HG03045 (cell line): ENCODE measurements around the gene CEP72.
"Not testable (repeated sequence)": the region's sequence is repeated elsewhere in the genome, so short reads cannot be mapped to it uniquely, and the experiment has no call there.

Experiments used
- ATAC-seq: cut with Tn5 transposase; IDR thresholded peaks from one replicate; pipeline ENCODE4 v1.9.1; 2021; ENCODE audit warnings: mild to moderate bottlenecking, moderate library complexity; ENCODE audit not compliant: unreplicated experiment

CEP72 gene

DNA sequence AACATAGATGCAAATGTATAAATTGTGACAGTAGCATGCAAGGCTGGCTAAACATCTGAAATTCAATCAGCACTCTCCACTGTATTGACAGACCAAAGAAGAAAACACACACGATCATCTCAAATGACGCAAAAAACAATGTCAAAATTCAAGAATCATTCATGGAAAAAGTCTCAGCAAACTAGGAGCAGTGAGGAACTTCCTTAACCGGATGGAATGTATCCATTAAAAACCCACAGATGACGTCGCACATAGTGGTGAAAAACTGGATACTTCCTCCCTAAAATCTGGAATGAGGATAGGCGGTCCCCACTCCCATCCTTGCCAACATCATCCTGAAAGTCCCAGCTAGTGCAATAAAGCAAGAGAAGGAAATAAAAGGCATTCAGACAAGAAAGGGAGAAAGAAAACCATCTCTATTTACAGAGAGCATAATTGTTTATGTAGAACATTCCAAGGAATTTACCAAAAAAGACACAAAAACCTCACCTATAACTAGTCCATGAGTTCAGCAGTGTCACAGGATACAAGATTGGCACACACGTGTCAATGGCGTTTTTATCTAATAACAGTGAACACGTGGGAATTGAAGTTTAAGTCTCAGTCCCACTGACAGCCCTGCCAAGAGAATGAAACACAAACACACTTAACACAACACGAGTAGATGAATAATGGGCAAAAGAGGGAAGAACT lies 14.1 kb upstream of the CEP72 start:
- no peak for ATAC-seq

DNA sequence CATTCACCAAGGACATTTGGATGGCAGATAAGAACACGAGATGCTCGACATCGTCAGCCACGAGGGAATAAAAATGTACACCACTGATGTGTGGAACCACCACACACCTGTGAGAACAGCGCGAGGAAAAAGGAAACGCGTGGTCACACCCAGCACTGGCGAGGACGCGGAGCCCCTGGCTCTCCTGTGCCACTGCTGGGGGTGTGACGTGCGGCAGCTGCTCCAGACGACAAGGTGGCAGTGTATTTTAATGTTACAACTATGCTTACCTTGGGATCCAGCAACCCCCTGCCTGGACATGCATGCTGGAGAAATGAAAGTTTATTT lies 13.6 kb upstream of the CEP72 start:
- ATAC-seq: no peak

DNA sequence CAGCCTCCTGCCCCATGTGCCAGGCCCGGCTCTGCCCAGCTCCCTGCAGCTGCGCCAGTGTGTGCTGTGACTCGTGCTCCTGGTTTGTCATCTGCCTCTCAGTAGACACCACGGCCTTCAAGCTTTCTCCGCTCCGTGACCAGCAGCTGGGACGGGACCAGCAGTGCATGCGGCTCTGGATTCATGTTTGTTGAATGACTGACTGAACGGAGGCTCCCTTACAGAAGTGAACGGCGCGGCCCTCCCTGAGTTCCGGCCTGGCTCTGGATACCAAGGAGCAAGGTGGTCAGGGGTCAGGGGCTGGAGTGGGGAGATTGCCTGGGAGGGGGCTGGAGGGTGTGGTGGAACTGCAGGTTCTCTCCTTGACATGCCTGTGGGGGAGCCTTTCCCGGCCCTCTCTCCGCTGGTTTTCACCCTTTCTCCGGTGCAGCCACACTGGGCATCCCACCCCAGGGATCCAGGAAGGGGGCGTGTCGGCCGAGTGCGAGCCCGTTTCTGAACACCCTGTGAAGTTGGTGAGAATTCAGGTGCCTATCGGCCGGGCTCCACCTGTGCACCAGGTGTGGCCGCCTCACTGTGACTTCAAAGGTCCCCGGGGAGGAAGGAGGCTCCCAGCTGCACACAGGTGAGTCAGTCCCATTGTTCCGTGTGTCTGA lies 11.1 kb upstream of the CEP72 start:
- no peak for ATAC-seq

DNA sequence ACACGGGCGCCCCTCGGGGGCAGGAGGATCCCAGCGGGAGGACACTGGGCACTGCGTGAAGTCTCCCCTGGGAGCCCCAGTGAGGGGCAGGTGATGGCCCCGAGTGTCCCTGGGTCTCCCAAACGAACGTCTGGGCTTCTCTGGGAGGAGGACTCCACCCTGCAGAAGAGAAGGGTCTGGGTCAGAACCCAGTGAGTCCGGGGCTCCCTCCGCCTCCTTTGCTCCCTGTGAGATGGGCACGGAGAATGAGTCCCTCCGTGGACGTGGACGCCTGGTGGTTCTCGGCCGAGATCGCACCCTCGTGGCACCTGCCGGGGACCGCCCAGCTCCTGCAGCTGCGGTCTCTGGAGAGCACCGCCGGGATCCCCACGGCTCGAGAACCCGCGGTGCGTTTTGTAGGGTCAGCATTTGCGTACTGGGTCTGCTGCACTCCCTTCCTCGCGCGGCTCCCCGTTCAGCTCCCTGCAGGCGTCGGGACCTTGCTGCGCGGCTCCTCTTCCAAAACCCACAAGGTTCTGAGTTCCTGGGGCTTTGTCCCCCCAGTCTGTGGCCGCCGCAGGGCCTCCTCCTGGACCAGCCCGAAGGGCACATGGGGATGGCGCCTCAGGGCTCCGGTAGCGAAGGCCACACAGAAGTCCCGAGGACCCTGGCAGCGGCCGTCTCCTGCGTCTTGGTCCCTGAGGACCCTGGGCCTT lies 10.2 kb upstream of the CEP72 start:
- no peak for ATAC-seq

DNA sequence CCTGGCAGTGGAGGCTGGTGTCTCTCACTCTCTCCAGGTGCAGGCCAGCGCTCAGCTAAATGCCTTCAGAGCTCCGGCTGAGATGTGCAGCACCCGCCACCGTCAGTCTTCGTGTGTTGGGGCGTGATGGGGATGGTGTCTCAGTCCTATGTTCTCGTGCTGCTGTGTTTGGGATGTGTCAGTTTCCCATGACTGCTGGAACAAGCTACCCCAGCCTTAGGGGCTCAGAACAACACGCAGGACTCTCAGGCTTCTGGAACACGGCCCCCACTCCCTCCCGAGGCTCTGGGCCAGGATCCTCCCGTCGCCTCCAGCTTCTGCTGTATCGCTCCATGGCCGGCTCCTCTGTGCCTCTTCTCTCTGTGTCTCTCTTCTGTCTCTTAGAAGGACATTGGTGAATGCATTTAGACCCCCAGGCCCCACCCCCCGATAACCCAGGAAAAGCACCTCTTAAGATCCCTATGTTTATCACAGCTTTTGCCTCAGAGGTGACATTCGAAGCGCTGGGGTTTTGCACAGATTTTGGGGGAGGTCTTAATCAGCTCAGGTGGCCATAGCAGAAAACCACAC lies 9.6 kb upstream of the CEP72 start:
- no peak for ATAC-seq

DNA sequence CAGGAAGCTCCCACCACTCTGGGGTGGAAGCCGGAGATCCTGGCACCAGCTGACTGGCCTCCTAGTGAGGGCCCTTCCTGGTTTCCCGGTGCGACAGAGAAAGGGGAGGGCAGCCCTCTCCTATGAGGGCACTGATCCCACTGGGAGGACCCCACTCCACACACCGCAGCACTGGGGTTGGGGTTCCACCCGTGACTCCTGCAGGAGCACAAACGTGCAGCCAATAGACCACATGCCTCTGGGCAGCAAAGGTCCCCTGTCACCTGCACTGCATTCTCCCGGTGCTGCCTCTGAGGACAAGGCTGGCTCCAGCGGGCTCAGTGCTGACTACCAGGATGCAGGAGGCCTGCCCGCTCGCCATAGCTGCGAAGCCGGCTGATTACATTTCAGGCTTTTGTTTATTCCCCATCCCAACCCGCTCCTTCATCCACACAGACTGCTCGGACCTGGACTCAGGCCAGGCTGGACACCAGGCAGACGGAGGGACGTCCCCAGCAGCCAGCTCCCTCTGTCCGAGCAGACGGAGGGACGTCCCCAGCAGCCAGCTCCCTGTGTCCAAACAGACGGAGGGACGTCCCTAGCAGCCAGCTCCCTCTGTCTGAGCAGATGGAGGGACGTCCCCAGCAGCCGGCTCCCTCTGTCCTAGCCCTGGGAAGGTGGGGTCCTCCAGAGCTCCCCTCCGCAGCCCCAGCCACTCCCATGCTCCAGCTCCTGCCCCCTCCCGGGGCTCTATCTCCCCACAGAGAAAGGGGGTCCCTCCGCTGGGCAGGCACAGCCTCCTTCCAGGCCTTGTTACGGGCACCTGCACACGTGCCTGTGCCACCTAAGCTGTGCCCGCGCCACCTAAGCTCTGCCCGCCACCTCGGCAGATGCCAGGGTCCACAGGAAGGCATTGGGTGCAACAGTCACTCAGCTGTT lies 8.8 kb upstream of the CEP72 start:
- no peak for ATAC-seq

DNA sequence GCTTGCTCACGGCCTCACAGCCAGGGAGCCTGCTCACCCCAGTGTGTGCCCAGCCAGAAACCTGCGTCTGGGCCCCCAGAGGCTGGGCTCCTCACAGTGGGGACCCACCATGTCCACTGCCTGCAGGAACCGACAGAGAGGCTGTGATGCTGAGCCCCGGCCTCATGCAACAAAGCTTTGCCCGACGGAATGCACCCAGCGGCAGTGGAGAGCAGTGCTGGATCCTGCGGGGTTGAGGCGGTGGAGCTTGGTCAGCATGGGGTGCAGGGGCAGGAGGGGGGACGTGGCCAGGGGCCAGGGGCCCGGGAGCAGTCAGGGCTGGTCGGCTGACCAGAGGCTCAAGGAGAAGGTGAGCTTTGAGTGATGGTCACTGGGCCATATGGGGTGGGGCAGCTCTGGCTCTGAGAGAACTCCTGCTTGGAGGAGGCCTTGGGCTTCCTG lies 7.7 kb upstream of the CEP72 start:
- no peak for ATAC-seq

DNA sequence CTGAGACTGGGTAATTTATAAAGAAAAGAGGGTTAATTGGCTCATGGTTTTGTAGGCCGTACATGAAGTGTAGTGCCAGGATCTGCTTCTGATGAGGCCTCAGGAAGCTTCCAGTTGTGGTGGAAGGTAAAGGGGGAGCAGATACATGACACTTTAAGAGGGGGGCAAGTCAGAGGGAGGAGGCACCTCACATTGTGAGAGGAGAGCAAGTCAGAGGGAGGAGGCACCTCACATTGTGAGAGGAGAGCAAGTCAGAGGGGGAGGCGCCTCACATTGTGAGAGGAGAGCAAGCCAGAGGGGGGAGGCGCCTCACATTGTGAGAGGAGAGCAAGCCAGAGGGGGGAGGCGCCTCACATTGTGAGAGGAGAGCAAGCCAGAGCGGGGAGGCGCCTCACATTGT lies 7.0 kb upstream of the CEP72 start:
- not testable (repeated sequence) for ATAC-seq

DNA sequence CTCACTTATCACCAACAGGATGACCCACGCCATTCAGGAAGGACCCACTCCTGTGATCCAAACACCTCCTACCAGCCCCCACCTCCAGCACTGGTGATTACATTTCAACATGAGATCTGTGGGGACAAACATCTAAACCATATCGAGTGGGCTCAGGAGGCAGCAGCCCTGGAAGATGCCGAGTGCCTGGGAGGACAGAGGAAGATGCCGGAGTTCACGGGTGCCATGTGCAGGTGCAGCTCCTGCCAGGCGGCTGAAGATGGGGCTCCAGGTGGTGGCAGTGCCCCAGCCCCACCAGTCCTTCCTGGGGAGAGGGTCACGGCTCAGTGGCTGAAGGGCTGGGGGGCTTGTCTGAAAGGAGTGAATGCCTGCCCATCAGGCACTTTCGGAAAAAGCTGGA lies 6.1 kb upstream of the CEP72 start:
- ATAC-seq: no peak

DNA sequence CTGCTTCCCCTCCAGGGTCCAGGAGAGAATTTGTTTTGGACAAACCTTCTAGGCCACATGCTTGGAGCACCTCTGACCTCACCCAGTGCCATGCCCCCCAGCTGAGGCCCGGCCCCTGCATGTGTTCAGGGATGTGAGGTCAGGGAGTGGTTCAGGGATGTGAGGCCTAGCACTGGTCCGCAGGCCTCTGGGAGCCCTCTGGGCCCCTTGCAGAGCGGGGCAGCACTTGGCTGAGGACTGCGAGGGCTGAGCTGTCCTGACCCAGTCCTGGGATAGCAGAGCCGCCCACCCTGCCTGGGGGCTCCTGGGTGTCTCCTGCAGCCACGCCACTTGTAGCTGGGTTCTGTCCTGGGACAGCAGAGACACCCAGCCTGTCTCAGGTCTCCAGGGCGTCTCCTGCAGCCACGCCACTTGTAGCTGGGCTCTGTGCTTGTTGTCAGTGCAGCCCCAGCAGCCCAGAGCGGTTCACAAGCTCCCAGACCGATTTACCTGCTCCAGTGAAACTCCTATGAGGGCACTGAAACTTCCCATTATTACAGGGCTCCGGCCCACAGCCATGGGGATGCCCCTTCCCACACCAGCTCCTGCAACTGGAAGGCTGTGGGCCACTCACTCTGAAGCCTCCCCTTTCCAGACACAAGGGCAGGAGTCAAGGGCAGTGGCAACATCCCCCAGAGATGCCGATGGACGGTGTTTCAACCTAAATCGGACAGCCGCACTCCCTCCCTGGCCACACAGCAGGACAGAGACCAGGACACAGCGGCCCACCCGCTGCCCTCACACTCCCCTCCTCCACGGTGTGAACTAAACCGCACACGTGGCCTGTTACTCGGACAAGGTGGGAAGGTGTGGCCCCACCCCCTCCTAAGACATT lies 5.4 kb upstream of the CEP72 start:
- no peak for ATAC-seq

DNA sequence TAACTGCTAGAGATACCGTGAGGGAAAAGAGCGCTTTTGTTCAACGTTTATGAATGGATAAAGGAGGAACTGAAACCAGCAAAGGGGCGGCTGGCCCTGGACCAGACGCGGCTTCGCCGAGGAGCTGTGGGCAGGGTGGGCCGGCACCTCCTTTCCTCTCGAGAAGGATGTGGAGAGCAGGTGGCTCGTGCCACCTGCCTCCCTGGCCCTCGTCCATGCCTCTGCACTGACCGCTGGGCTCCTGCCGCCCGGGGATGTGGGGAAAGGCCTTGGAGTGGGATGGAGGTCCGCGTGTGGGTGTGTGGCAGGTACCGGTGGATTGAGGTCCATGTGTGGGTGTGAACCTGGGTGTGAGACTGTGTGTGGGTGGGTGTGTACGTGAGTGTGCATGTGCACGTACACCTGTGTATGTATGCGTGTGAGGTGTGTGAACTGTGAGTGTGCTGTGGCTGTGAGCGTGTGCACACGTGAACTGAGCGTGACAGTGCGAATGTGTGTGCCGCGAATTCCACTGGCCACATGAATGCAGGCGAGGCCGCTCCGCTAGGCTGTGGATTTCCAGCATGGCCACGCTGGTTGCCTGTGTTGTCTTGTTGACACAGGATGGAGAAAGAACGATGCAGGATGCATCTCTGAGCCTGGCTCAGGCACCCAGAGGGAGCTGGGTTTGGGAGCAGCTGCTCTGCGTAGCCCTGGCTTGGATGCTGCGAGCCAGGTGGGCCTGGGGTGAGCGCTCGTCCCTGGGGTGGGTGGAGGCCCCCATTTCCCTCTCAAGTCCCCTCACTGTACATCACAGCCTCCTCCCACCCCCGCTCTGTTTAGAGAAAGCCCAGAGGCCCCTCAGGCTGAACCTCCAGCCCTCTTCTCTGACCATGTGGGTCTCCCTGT lies 4.4 kb upstream of the CEP72 start:
- peak; percentile 31 for ATAC-seq

DNA sequence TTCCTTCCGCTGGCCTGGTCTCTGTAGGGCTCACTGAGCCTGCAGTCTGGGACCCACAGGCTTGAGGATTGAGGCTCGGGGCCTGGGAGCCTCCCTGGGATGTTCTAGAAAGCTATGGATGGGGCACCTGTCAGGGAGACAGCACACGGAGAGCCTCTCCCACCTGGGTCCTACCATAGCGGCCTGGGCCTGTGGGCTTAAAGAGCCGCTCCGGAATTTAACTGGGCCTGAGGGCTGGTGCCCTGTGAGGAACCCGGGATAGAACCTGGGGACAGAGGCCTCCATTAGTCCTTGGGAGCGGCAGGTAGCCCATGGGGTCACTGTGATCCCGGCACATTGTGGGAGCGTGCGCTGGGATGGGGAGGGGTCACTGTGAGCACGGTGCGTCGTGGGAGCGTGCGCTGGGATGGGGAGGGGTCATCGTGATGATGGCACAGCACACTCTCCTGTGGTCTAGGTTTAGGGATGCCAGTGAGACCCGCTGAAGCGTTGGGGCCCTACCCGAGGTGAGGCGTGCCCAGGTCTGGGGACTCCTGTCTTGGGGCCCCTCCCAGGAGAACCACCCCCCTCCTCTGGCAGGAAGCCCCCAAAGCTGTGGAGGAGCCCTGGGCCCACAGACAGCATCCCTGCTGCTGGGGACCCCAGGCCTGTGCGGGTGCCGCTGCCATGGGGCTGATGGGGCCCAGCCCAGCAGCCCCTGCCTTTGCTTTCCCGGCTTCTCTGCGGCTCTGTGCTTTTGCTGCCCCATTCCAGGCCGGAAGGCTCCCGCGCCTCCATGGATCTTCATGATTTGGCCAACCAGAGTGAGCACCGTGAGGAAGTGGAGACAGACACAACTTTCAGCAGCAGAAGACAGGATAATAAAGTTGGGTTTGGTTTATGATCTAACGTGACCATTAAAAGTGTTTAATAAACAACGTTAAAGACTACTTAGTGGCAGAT lies 3.4 kb upstream of the CEP72 start:
- no peak for ATAC-seq

DNA sequence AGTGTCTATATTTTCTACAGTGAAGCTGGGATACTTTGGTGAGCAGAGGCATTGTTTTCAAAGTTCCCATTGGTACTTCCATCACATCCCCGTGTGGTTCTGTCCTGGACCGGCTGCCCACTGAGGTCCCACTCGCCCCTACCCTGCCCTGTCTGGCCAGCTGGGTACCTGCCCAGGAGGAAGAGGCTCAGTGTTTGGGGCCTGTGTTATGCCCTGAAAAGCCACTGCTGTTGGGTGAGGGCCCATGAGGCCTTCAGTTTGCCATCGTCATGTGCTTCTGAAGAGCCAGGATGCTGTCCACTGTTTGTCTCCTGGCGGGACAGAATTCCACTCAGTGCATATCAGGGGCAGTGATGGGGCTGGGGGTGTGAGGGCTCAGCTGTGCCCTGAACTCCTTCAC lies 2.6 kb upstream of the CEP72 start:
- ATAC-seq: no peak

DNA sequence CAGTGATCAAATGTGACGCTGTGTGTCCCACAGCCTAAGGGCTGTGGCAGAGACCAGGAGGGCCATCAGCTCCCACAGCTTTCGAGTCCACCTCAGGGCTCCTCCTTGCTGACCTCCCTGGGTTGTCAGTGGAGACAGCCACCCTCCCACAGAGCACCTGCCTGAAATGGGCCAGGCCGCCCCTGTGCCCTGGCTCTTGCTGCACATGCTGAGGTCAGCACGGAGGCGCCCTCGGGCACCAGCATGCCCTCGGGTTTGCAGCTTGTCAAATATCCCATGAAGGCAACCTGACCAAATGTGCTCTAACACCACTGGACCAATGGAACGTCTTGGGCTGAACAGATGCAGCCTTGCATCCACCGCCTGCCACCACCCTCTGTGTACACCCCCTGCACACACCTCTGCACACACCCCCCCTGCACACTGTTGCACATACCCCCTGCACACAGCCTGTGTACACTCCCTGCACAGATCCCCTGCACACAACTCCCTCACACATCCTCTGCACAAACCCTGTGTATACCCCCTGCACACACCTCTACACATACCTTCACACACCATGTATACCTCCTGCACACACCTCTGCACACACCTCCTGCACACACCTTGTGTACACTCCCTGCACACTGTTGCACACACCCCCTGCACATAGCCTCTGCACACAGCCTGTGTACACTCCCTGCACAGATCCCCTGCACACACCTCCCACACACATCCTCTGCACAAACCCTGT lies 2.0 kb upstream of the CEP72 start:
- ATAC-seq: no peak

DNA sequence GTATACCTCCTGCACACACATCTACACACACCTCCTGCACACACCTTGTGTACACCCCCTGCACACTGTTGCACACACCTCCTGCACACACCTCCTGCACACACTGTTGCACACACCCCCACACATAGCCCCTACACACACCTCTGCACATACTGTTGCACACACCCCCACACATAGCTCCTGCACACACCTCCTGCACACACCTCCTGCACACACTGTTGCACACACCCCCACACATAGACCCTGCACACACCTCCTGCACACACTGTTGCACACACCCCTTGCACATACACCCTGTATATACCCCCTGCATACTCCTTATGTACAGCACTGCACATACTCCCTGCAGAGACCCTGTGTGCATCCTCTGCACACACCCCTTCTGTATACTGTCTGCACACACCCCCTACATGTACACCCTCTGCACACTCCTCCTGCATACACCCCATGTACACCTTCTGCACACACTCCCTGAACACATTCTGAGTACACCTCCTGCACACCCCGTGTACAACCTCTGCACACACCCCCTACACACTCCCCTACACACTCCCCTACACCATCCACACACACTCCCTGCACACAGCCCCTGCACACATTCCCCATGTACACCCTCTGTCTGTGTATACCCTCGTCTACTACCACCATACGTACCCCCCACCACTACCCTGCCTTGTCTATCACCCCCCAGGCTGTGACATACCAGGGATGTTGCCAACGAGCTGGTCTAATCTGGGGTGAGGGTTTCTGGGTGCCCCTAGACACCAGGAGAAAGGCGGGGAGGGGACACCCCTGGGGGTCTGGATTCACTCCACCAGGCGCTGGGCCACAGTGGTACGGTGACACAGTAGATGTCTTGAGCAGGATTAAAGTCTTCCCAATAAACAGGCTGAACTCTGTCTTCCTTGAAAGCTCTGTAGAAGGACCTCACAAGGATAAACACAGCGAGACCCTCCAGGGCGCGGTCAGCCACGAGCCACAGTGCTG lies 1.1 kb upstream of the CEP72 start:
- no peak for ATAC-seq
